SH-SY5Y (cell line): ENCODE results near the gene UBE2F.

ENCODE experiments used
- GATA2 ChIP-seq: IDR thresholded peaks from 2 replicates; pipeline ENCODE4 v1.6.1; 2011; ENCODE audit warnings: mild to moderate bottlenecking, low read depth, low read length
- GATA3 ChIP-seq: IDR thresholded peaks from 2 replicates; pipeline ENCODE4 v1.6.1; 2011; ENCODE audit warnings: low read depth, mild to moderate bottlenecking, low read length, moderate library complexity

- TF ChIP-seq GATA2 (no peak), GATA3 (no peak)
These were observed 72.3 kb downstream of the UBE2F start for GRCh38 chr2:238039151-238039550.
